GM19099 (cell line): ENCODE data around the gene GANC.

Experiments
- POLR2A ChIP-seq: IDR thresholded peaks from 3 replicates; pipeline ENCODE4 v1.6.1; 2011; ENCODE audit warnings: low read depth; ENCODE audit not compliant: insufficient read length; ENCODE audit errors: extremely low read depth

Gene GANC

DNA sequence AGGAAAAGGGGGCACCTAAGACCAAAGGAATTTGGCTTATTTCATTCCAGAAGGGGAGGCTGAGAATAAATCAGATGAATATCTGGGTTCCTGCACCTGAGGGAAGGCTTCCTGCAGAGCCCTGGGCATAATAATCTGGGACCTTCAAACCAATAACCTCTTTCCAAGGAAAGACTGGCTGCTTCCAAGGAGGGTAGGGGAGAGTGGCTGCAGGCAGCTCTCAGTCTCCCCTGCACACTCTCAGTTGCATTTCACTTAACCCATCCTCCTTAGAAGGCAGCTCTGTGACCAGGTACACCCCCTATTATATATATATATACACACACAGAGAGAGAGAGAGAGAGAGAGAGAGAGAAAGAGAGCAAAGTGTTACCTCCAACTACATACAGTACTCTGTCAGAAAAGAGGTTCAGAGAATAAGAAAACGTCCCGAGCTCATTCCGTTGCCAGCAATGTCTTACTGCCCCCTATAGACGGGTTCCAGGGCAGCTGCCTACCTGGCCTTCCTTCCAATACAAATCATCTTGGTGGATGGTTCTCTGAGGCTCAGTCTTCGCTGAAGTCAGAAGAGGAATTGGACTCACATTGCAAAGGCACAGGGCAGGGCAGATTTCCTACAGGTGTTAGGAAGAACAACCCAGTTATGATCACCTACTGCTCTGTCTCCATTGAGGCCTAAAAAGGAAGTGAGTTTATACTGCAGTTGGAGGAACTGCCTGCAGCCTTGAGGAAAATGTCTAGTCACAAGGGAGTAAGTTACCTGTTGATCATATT is 112.4 kb downstream of the GANC start:
- no peak for TF ChIP-seq POLR2A

DNA sequence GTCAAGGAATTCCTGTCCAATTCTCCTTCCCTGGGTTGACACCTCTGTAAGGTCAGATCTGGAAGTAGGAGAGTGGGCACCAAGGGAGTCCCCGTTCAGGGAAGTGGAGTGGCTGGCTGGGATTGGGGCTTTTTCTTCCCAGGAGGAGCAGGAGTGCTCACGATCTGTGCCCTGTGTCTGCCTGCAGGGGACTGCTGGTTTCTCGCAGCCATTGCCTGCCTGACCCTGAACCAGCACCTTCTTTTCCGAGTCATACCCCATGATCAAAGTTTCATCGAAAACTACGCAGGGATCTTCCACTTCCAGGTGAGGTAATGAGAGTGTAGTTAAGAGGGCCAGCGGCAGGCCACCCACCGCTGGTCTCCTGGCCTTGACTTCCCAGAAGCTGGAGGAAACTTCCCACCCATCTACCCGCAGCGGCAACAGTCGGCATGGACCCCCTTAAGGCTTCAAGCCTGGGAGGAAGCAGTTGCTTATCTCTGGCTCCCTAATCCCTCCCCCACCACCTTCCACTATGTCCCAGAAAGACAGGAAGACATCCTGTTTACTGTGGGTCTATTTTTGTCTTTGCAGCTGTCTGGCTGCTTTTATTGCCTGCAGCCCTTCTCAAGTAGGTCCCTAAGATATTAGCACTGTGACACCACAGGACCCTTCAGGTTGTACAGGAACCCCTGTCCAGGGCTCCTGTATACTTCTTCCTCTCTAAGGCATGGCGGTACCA is 113.1 kb downstream of the GANC start:
- TF ChIP-seq POLR2A, result no peak

DNA sequence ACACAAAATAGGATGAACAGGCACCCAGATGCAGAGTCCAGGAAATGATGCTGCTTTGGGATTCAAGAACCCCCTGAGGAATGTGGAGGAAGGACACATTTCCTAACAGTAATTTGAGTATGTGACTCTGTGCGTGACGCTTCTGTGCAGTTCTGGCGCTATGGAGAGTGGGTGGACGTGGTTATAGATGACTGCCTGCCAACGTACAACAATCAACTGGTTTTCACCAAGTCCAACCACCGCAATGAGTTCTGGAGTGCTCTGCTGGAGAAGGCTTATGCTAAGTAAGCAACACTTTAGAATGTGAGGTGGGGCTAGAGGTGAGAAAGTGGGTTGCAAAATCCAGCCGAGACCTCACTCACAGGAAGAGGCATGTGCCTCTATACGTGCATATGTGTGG is 114.6 kb downstream of the GANC start:
- no peak for TF ChIP-seq POLR2A

DNA sequence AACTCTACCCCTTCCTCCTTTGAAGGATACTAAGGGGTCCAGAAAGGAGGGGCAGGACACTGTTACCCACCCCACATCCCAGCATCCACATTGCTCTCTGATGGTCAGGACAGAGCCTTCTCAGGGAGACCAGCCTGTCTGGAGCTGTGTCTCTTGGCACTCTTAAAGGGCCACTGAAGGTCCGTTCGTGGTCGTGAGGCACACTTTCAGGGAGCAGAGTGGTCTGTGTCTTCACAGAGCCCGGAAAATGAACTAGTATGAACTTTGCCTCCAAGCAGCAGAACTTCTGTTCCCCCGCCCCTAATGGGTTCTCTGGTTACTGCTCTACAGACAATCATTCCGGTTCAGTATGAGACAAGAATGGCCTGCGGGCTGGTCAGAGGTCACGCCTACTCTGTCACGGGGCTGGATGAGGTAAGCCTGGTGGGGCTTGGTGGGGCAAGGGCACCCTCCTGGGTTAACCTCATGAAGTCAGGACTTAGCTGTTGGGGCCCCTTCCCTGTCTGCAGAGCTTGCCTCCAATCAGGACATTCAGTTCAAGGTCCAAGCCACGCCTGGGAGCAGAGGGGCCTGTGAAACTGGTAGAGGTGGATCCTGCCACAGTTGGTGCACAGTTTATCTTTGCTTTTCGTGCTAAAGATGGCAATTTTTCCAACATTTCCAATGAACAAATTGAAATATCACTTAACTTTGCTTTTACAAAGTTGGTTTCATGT is 119.5 kb downstream of the GANC start:
- TF ChIP-seq POLR2A, result no peak

DNA sequence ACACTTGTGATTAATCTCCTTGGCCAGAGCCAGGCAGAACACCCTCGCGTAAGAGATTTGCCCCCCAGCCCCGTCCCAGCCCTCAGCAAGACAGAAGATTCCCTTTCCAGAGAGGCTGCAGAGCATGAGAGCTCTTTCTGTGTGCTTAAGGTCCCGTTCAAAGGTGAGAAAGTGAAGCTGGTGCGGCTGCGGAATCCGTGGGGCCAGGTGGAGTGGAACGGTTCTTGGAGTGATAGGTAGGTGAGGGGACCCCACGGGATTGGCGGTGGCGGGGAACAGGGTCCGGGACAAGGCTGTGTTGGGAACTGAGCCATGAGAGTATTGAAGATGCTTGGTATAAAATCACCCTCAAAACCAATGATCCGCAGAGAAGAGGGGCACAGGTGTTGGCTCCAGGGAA is 121.1 kb downstream of the GANC start:
- TF ChIP-seq POLR2A, result no peak

DNA sequence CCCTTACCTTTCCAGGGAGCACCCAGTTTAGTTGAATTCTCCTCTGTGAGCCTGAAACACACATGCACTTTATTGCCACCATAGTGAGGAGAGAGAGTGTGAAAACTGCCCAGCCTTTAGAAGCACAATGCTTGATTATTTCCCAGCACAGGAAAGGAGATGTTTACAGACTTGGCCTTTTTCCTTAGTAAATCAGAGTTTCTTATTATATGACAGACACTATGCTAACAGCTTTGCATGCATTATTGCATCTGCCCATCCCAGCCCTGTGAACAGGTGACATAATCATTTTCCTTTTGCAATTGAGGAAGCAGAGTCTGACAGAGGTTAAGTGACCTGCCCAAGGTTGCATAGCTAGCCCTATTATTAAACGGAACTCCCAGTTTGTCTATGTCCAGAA is 122.8 kb downstream of the GANC start:
- TF ChIP-seq POLR2A, result no peak

DNA sequence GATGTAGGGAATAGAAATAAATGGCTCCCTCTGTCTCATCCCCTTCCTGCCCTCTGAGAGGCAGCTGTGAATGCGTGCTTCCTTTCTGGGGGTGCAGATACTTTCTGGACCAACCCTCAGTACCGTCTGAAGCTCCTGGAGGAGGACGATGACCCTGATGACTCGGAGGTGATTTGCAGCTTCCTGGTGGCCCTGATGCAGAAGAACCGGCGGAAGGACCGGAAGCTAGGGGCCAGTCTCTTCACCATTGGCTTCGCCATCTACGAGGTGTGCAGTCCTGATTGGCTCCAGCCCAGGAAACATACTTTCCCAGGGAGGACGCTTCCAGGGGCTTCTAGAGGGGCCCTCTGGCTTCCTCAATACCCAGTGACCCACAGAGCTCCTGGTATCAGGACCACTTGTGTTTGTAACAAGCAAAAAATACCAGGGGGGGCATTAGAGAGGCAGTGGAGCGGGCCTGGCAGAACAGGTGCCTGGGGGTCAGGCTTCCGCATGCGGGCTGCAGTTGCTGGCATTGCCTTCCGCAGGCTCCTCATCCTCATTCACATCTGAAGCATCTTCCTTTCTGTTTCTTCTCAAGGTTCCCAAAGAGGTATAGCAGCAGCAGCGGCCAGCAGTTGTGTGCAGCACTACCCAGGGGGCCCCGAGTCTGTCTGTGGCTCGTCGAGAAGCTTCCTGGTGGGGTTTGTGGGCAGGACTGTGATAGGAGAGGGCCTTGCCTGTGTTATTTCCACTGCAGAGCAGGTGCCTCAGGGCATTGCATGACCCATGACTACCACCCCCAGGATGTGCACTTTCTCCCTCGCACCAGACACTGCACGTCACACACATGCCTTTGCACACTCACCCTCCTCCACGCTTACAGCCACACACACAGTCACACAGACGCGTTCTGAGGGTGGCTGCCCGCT is 128.8 kb downstream of the GANC start:
- no peak for TF ChIP-seq POLR2A

DNA sequence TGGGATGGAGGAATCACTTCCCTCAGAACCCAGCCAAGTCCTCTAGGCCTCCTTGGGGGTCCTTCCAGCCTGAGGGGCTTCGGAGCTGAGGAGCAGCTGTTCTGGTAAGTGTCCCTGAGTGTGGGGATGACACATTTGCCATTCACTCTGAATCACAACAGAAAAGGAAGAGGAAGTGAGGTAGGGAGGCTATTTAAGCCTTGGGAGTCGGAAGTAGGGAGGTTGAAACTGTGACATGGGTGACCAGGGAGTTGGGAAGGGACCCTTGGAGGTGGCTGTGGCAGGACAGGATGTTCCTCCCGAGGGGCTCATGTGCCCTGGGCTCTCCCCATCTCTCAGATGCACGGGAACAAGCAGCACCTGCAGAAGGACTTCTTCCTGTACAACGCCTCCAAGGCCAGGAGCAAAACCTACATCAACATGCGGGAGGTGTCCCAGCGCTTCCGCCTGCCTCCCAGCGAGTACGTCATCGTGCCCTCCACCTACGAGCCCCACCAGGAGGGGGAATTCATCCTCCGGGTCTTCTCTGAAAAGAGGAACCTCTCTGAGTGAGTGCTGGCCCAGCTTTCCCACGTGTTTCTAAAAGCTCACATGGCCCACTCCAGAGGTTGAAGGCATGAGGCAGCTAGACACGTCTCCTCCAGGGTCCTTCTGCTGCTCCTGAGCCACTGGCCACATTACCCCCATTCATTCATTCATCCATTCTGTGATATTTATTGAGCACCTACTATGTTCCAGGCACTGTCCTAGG is 129.6 kb downstream of the GANC start:
- TF ChIP-seq POLR2A, result no peak

DNA sequence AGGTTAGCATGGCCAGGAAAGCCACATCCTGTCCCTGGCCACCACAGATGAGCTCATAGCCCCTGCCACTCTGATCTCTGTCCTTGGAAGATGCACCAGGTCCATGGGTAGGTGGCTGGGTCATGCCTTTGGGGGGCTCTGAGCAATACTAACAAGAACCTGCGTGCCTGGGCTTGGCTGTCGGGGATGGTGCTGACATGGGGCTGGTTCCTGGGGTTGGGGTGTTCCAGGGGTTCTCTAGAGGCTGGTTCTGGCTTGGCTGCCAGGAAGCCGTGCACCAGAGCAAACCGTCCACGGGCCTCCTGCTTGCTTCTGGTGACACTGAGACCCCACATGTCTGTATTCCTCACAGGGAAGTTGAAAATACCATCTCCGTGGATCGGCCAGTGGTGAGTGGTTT is 130.4 kb downstream of the GANC start:
- no peak for TF ChIP-seq POLR2A

DNA sequence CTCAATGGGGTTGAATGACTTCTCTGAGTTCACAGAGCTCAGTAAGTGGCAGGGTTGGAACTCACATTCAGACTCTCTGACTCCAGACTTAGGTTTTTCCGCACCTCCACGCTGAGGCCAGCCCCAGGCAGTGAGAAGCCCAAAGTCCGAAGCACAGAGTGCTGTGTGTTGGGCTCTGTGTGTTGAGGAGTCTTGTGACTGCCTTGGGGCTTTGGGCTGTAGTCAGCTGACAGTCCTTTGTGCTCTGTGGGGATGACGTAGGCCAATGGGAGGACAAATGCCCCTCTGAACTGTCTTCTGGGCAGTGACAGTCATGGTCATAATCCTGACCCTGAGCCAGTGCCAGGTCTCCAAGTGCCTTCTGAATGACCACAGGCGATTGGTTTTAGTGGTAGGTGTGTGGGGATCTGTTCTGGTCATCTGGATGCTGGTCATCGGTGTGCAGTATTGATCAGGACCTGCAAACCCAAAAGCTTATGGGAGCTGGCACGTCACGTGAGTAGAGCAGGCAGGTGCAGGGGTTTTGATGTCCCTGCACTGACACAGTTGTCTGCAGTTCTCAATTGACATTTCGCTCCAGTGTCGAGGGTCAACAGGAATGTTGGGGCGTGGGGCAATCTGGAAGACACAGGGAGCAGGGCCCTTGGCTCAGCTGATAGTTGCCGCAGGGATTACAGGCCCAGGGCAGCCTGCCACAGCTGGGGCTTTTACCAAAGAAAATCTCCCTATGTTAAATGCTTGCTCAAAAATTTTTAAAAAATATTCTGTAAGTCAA is 131.6 kb downstream of the GANC start:
- TF ChIP-seq POLR2A, result no peak

DNA sequence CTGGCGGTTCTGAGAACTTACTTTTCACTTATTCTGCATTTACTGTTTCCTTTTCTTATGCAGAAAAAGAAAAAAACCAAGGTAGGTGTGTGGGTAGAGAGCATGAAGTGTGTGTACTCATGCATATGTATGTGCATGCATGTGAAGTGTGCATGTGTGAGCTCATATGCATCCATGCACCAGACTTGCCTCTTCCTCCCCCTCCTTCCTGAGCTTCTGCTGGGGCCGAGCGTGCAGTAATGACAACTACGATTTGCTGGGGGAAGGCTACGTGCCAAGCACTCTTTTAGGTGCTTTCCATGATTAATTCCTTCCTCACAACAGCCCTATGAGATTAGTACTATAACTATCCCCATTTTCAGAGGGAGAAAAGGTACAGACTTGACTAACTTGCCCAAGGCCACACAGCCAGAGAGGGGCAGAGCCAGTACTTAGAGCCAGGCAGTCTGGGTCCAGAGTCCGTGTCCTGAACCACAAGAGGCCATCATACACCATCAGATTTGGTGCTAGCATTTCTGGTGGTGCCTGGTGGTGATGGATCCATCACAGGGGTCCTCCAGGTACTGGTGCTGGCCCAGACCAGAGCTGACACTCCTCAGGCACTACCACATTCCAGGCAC is 133.0 kb downstream of the GANC start:
- no peak for TF ChIP-seq POLR2A
